GM18867 (cell line): ENCODE data around the gene MED27.
"Not testable (repeated sequence)": the region's sequence is repeated elsewhere in the genome, so short reads cannot be mapped to it uniquely, and the experiment has no call there.

Experiments
- ATAC-seq: cut with Tn5 transposase; IDR thresholded peaks from one replicate; pipeline ENCODE4 v1.9.1; 2021; ENCODE audit warnings: mild to moderate bottlenecking, moderate library complexity; ENCODE audit not compliant: unreplicated experiment

The MED27 gene

GRCh38 chr9:132077881-132078698 lies 1.6 kb downstream of the MED27 start:
- ATAC-seq = no peak

GRCh38 chr9:132075853-132076252 lies 3.8 kb downstream of the MED27 start:
- no peak for ATAC-seq

DNA sequence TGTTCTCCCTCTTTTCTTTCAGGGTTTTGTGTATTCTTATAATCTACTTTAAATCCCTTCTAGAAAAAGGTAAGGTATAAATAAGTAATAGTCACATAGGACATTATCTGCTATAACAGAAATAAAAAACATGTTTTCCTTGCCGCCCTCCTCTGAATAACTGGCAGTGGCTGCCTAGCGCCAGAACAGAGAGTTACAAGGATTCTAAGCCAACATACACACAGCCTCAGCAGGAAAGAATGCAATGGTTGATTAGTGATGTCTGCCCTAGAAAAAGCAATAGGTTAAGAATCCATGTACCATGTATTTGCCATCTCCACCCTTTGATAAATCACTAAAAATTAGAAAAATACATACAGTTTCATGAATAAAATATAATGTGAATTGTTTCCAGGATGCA lies 4.9 kb downstream of the MED27 start:
- no peak for ATAC-seq

DNA sequence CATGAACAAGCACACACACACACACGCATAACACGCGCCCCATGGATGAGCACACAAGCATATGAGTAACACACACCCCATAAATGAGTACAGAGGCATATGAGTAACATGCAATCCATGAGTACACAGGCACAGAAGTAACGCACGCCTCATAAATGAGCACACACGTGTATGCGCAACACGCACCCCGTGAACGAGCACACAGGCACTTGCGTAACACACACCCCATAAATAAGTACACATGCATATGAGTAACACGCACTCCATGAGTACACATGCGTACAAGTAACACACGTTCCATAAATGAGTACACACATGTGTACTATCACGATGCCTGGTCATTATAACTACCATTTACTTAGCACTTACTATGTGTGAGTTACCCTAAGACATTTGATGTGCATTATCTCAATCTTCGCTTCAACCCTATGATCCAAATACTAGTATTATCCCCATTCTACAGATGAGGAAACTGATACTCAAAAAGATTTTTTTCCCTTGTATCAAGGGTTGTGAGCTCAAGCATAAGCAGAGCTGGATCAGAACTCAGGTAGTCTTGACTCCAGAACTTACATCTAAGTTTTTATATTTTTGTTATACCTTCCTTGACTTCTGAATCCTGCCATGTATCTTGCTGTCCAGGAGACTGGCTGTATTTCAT lies 7.7 kb downstream of the MED27 start:
- no peak for ATAC-seq

- no peak for ATAC-seq
These were observed 10.4 kb downstream of the MED27 start for GRCh38 chr9:132069046-132069898.

DNA sequence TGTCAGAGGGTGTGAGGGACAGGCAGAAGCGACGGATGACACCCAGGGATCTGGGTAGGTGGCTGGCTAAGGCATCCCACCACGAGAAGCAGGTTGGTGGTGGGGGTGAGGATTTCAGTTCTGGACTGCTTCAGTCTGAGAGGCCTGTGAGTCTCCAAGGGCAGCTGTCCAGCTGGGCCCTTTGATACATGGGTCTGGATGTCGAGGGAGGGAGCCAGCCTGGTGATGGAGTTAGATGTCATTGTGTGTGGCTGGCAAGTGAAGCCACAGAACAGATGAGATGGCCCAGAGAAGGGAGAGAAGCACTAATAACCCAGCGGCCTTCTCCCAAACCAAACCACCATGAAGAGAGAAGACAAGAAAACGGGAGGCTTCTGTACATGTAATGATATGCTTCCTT lies 11.1 kb downstream of the MED27 start:
- no peak for ATAC-seq

- no peak for ATAC-seq
These were observed 13.2 kb downstream of the MED27 start for GRCh38 chr9:132066511-132066910.

GRCh38 chr9:132066057-132066456 lies 13.6 kb downstream of the MED27 start:
- no peak for ATAC-seq

GRCh38 chr9:132063281-132063680 lies 16.4 kb downstream of the MED27 start:
- no peak for ATAC-seq

DNA sequence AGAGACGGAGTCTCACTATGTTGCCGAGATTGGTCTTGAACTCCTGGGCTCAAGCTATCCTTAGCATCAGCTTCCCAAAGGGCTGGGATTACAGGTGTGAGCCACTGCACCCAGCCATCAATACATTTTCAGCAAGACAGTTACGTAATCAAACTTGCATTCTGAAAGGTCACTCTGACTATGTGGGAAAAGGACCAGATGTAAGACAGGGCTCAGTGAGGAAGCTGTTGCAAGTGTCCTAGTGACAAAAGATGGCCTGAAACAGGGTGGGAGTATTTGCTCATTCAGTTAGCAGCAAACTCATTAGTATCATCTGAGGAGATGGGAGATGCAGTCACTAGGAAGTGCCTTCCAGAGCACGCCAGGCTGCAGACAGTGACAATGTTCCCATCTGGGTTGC lies 16.9 kb downstream of the MED27 start:
- ATAC-seq = no peak

DNA sequence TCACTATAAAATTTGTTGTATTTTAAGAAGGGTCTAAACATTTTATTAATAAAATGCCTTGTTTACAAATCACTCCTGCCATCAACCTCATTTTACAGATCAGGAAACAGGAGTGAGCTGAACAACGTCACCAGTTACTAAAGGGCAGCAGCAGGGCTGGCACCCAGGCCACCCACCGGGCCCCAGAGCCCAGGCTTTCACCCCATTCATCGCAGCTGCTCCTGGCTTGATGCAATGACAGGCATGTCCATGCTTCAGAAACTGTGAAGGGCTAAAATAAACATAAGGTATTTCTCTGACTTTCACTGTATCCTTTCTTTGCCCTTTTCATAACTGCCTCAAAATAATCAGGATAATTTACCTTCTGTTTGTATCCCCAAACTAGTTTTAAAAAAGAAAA lies 18.1 kb downstream of the MED27 start:
- ATAC-seq = no peak

- ATAC-seq = no peak
These were observed 20.3 kb downstream of the MED27 start for GRCh38 chr9:132059361-132059760.

- ATAC-seq = not testable (repeated sequence)
These were observed 21.4 kb downstream of the MED27 start for GRCh38 chr9:132058226-132058625.

GRCh38 chr9:132056717-132057560 lies 22.7 kb downstream of the MED27 start:
- no peak for ATAC-seq

DNA sequence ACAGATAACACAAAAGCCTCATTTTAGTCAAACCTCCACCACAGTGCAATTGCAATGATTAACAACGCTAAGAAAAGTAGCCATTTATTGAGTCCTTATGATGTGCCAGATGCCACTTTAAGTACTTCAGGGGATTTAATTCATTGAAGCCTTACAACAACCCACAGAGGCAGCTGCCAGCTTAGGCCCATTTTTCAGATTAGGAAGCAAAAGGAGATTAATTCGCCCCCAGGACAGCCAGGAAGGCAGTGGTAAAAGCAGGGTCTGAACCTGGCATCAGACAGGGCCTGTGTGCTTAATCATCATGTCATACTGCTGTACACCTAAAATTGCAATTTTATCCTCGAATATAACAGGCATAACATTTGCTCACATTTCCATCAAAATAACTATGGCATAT lies 23.9 kb downstream of the MED27 start:
- no peak for ATAC-seq

- no peak for ATAC-seq
These were observed 25.6 kb downstream of the MED27 start for GRCh38 chr9:132054024-132054423.

- ATAC-seq = no peak
These were observed 29.8 kb downstream of the MED27 start for GRCh38 chr9:132049900-132050299.

GRCh38 chr9:132049323-132049882 lies 30.3 kb downstream of the MED27 start:
- no peak for ATAC-seq

- no peak for ATAC-seq
These were observed 31.5 kb downstream of the MED27 start for GRCh38 chr9:132048201-132048600.

DNA sequence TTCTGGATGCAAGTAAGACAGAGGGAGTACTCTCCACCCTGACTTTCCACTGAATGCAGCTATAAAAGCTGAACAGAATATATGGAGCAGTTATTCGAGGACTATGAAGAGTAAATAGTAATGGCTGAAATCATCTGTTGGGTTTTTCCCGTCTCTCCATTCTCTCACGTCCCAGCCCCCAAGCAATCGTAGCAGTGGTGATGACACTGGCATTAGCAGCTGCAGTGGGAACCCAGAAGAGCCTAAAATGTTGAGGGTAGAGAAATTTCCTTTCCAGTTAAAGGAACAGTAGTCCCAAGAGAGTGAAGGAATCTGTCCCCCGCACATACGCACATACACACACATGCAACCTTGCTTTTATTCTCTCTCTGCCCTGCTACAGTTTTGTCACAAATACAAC lies 33.2 kb downstream of the MED27 start:
- ATAC-seq = no peak
